ENCODE results near the gene SLC39A7. TPM values are rescaled to one million over a fixed set of nuclear protein-coding genes. Genes with fewer than 3 reads are reported as not detected.

SLC39A7 gene
- total and polyA plus RNA-seq, 2 donors from 2014 or later = 83.3 to 118 TPM

DNA sequence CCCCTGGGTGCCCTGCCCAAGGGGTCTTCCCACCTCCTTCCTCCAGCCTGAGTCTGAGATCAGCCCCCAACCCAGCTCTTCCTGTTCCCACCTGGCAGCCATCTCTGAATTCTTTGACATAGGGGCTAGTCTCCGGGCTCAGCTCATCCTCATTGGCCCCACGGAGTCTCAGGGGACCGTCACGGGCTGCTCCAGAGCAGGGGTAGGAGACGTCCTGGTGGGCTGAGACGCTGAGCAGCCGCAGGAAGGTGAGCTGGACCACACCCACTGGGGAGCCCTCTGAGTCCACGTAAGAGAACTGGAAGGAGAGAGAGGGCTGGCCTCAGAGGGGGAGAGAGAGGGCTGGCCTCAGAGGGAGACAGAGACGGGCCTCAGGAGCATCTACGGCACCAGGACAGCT, 36.5 kb upstream of the SLC39A7 start:
- Histone ChIP-seq H3K4me1 (ENCODE audit: control insufficient read depth in 2 of 3, insufficient read depth in 2 of 3, low read depth in 1 of 3, low read length in 3 of 3) (peaks cover 0 to 4% (median 0%) of the 10 kb centered on the region in 3 donors), H3K27me3 (ENCODE audit: control insufficient read depth, insufficient read depth, low read length) (no peaks in the 10 kb centered on the region), H3K9ac (ENCODE audit: low read length in 3 of 3) (no peak overlapping the region), H3K4me3 (ENCODE audit: low read length in 3 of 3) (no peak overlapping the region), H3K9me3 (ENCODE audit: control insufficient read depth in 2 of 3, insufficient read depth in 1 of 3, low read length in 3 of 3) (no peaks in the 10 kb centered on the region), H3K27ac (ENCODE audit: low read depth in 2 of 2, low read length in 2 of 2) (no peak overlapping the region), H3K36me3 (ENCODE audit: control insufficient read depth in 2 of 3, insufficient read depth in 3 of 3, low read length in 3 of 3) (no peaks in the 10 kb centered on the region)
- TF ChIP-seq, protein P1, sequence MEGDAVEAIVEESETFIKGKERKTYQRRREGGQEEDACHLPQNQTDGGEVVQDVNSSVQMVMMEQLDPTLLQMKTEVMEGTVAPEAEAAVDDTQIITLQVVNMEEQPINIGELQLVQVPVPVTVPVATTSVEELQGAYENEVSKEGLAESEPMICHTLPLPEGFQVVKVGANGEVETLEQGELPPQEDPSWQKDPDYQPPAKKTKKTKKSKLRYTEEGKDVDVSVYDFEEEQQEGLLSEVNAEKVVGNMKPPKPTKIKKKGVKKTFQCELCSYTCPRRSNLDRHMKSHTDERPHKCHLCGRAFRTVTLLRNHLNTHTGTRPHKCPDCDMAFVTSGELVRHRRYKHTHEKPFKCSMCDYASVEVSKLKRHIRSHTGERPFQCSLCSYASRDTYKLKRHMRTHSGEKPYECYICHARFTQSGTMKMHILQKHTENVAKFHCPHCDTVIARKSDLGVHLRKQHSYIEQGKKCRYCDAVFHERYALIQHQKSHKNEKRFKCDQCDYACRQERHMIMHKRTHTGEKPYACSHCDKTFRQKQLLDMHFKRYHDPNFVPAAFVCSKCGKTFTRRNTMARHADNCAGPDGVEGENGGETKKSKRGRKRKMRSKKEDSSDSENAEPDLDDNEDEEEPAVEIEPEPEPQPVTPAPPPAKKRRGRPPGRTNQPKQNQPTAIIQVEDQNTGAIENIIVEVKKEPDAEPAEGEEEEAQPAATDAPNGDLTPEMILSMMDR (IDR thresholded peaks at IDR 0.05; ENCODE audit: borderline replicate concordance, extremely low read depth, insufficient read depth) = no peak
- no peak for DNase-seq
- intact Hi-C loops (cut with DNase I) = no loop called here
- no peak for FAIRE-seq

DNA sequence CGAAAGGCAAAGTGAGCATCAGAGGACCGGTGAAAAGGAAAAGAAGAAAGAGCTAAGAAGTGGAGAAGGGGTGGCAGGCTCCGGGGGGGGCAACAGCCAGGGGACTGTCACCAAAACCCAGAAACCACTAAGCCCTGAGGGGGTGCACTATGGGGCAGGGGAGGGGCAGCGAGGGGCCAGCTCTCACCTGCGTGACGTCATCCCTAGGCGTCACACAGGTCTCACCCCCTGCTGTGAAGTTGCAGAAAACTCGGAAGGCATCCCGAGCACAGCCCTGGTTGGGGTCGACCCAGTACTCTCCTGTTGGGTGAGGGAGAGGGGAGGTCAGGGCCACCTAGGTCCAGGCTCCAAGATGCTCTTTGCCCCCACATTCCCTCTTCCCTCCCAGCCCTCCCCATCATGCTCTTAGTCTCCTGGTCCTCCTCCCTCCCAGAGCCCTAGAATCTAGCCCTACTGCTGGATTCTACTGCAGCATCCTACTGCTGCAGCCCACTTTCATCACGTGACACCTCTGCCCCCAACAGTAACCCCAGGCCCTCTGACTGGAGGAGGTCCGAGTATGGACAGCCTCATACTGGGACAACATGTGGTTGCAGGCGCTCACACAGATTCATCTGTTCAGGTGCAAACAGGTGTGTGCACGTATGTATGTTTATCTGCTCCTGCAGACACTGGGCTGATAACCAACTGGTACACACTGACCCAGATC, 35.8 kb upstream of the SLC39A7 start:
- DNase-seq (no peak), FAIRE-seq (no peak)
- H3K27me3 ChIP-seq (ENCODE audit: control insufficient read depth, insufficient read depth, low read length) = no peaks in the 10 kb centered on the region
- TF ChIP-seq, protein P1 (IDR thresholded peaks at IDR 0.05; ENCODE audit: borderline replicate concordance, extremely low read depth, insufficient read depth) = no peak
- no peak overlapping the region for H3K4me3 ChIP-seq (ENCODE audit: low read length in 3 of 3)
- H3K9ac ChIP-seq (ENCODE audit: low read length in 3 of 3) = no peak overlapping the region
- intact Hi-C loops (cut with DNase I) = no loop called here
- peaks cover 0 to 4% (median 0%) of the 10 kb centered on the region in 3 donors for H3K4me1 ChIP-seq (ENCODE audit: control insufficient read depth in 2 of 3, insufficient read depth in 2 of 3, low read depth in 1 of 3, low read length in 3 of 3)
- H3K36me3 ChIP-seq (ENCODE audit: control insufficient read depth in 2 of 3, insufficient read depth in 3 of 3, low read length in 3 of 3) = no peaks in the 10 kb centered on the region
- no peak overlapping the region for H3K27ac ChIP-seq (ENCODE audit: low read depth in 2 of 2, low read length in 2 of 2)
- no peaks in the 10 kb centered on the region for H3K9me3 ChIP-seq (ENCODE audit: control insufficient read depth in 2 of 3, insufficient read depth in 1 of 3, low read length in 3 of 3)

DNA sequence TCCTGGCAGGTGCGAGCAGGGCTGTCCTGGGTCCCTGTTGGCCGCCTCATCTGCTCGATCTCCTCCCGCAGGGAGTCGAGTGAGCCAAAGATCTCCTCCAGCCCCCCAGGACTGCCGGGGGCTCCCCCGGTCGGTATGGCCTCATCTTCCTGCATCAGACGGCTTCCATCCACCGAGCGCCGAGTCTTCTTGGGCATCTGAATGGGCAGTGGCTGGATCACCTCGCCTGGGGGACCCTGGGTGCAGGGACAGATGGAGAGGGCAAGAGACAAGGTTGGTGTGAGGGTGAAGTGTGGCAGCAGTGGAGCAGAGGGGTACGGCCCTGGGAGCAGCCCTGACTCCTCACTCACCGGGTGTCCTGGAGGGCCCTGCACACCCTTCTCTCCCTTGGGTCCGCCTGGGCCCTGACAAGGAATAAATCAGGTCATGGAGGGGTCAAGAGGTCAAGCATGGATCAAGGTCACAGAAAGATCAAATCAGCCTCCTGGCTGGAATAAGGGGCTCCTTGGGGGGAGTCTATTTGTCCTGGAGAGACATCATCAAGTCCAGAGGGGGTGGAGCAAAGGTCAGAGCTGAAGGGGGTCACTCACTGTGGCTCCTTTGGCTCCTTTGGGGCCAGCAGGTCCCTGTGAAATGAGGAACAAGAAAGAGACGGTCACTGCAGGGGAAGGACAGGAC, 34.9 kb upstream of the SLC39A7 start:
- TF ChIP-seq, protein P1 (IDR thresholded peaks at IDR 0.05; ENCODE audit: borderline replicate concordance, extremely low read depth, insufficient read depth) = no peak
- H3K9me3 ChIP-seq (ENCODE audit: control insufficient read depth in 2 of 3, insufficient read depth in 1 of 3, low read length in 3 of 3) = no peaks in the 10 kb centered on the region
- DNase-seq = no peak
- H3K4me1 ChIP-seq (ENCODE audit: control insufficient read depth in 2 of 3, insufficient read depth in 2 of 3, low read depth in 1 of 3, low read length in 3 of 3) = peaks cover 0 to 4% (median 0%) of the 10 kb centered on the region in 3 donors
- H3K27me3 ChIP-seq (ENCODE audit: control insufficient read depth, insufficient read depth, low read length) = no peaks in the 10 kb centered on the region
- intact Hi-C loops (cut with DNase I) = no loop called here
- no peaks in the 10 kb centered on the region for H3K36me3 ChIP-seq (ENCODE audit: control insufficient read depth in 2 of 3, insufficient read depth in 3 of 3, low read length in 3 of 3)
- FAIRE-seq = no peak
- H3K9ac ChIP-seq (ENCODE audit: low read length in 3 of 3) = no peak overlapping the region
- no peak overlapping the region for H3K4me3 ChIP-seq (ENCODE audit: low read length in 3 of 3)
- no peak overlapping the region for H3K27ac ChIP-seq (ENCODE audit: low read depth in 2 of 2, low read length in 2 of 2)

Measured in kidney (tissue), 14 donors.